Measurements from ENCODE around the gene ZNF503.

ZNF503 gene

GRCh38 chr10:75352650-75353049, 48.9 kb downstream of the ZNF503 start:
- peak; percentile 23 for DNase-seq (ENCODE audit: low read depth)

- DNase-seq (ENCODE audit: low read depth), result no peak
Observed at GRCh38 chr10:75351637-75352036, 49.9 kb downstream of the ZNF503 start.

GRCh38 chr10:75350791-75351190, 50.8 kb downstream of the ZNF503 start:
- peak; percentile 61 for DNase-seq (ENCODE audit: low read depth)

All from EH (cell line).